ENCODE results near the gene GAS2L2.

- TF ChIP-seq POLR2A (IDR thresholded peaks at IDR 0.05), result no peak
- no peak for TF ChIP-seq CTCF (IDR thresholded peaks at IDR 0.05)
Observed at GRCh38 chr17:35701491-35701890, 51.5 kb downstream of the GAS2L2 start.

Measured in breast epithelium (tissue), 3 donors.